ENCODE results near the gene RNF32.
"Not testable (repeated sequence)": the region's sequence is repeated elsewhere in the genome, so short reads cannot be mapped to it uniquely, and the experiment has no call there.

The RNF32 gene

DNA sequence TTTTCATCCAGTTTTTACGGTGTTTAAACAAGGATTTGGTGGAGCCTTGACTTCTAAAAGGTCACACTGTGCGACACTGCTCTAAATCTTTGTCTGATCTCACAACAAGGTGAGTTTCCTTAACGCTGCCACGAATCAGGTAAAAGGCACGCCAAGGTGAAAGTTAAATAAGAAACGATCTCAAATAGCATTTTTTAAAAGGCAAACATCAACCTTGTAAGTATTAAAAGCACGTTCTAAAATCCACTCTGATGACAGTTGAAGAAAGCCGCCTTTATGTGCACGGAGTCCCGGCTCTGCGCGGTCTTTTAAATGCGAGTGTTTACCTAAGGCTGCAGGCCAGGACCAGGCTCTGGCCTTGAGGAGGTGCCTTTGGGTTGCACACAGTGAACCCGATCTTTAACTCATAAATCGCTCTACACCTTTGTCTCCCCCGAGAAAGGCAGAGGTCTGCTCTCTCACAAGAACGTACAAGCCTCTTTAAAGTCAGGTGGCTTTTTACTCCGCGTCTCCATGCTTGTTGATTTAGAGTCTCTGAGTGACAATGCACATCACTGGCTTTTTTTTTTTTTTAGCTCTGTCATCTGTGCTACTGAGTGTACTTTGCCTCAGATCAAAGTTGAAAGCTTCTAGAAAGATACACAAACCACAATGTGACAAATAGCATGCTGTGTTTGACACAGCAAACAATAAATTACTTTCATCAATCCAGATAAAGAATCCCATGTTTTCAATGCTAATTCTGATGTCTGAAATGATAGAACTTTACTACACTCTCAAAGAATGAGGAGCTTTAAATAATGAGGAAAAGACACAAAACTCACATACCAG is 25.9 kb upstream of the RNF32 start:
- DNase-seq (ENCODE audit: low read depth in 2 of 2, low spot score in 1 of 2), result no peak

DNA sequence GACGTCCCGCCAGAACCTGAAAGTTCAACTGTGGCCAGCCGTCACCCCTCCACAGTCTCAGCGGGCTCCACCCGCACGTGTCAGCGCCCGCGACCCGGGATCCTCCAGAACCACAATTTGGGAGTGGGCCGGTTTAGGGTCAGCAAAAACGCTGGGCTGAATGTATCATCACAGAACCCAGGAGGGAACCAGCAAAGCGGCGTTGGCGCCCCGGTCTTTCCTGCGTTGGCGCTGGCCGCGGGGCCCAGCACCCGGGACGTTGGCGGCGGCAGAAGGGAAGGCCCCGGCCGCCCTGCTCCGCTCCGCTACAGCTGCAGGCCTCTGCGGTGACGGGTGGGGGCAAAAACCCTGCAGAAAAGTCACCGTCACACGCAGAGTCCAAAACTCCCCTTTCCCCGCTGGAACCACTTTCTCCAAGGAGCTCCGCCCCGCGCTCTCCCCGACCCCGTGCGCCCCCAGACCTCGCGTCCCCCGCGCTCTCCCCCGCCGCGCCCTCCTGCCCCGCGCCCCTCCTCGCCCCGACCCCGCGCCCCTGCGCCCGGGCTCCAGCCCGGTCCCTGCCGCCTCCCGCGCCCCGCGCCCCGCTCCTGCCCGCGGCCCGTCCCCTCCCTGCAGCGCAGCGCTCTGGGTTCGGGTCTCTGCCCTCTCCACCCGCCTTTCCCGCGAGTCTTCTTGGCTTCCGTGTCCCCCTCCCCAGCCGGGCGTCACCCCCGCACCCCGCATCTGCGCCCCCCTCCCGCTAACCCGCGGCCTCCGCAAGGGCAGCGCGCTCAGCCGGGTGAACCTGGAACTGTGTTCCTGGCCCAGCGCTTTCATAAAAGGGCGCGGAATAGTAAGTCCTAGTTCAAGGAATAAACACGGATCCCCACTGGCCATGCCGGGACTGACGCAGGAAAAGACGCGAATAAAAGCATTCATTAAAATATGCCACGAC is 24.0 kb upstream of the RNF32 start:
- DNase-seq (ENCODE audit: low read depth in 2 of 2, low spot score in 1 of 2), result no peak

DNA sequence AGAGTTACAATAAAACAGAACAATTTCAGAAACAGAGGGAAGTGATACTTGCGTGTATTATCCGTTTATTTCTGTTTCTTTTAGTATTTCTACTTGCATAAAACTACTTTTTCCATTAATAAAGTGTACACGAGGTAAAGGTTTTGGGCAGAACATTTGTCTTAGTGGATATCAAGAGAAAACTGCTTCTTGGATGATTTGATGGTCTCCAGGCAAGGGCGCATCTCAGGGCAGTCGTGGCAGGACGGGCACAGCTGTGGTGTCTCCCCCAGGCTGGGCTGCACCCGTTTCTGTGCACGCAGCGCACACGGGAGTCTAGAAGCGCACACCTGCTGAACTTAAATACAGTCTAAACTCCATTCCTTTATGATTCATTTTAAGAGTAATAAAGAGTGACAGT is 23.4 kb upstream of the RNF32 start:
- no peak for DNase-seq (ENCODE audit: low read depth in 2 of 2, low spot score in 1 of 2)

DNA sequence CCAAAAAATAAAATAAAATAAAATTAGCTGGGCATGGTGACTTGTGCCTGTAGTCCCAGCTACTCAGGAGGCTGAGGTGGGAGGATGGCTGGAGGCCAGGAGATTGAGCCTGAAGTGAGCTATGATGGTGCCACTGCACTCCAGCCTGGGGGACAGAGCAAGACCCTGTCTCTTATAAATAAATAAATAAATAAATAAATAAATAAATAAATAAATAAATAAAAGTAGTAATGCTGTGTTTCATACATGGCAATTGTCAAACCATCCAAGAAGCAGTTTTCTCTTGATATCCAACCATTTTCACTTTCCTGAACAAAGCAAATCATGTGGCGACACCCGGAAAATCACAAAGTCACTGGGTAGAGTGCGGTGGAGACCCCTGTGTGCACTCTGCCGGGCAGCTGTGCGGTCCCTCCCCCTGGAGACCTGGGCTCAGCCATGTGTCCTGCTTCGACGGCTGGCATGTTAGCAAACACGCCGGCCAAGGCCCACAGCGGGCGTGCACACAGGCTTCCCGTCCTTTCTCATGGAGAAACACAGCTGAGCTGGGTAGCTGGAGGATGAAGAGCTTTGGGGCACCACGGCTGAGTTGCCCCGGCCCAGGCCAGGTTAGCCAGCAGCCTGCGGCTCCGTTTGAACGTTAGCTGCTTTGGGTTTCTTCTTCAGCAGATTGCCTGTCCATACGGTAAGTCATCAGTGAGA is 22.3 kb upstream of the RNF32 start:
- no peak for DNase-seq (ENCODE audit: low read depth in 2 of 2, low spot score in 1 of 2)

DNA sequence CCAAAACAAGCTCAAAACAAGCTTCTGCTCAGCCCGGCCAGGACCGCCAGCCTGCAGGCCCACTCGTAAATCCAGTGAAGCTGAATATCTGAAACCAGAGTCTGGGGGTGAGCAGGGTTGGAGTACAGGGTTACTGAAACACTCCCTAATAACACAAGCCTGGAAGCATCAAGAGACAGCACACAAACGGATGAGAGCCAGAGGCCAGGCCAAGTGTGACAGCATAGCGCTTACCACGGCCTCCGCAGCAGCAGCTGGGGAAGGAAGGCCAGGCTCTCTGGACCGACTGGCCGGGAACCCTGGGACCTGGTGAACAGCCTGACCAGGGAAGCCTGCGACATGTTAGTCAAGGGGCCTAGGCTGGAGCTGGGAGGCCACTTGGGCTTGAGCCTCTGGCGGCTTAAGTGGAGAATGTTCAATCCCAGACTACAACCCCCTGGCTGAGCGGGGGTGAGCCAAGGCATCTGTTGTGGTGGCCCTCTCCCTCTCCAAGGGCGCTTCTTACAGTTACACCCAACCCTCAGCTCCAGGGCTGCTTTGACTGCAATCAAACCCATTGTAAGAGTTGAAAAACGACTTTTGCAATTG is 21.7 kb upstream of the RNF32 start:
- DNase-seq (ENCODE audit: low read depth in 2 of 2, low spot score in 1 of 2), result no peak

DNA sequence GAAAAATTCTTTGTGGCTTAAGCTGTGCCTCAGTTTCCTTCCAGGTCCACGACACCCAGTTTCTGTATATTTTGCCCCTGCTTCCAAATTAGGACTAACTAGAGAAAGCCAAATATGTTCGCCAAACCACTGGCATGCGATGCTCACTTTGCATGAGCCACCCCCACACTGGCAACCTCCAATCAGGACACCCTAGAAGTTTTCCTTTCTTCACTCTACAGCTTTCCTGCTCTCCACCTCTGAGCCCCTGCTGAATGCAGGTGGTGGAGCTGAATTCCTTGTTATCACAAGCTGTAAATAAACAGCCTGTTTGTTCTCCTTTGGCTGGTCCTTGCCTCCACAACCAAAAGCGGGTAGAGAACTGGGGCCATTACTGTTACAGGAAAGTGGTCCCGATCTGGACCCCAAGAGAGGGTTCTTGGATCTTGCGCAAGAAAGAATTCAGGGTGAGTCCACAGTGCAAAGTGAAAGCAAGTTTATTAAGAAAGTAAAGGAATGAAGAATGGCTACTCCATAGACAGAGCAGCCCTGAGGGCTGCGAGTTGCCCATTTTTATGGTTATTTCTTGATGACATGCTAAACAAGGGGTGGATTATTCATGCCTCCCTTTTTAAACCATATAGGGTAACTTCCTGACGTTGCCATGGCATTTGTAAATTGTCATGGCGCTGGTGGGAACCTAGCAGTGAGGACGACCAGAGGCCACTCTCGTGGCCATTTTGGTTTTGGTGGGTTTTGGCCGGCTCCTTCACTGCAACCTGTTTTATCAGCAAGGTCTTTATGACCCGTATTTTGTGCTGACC is 20.9 kb upstream of the RNF32 start:
- DNase-seq (ENCODE audit: low read depth in 2 of 2, low spot score in 1 of 2), result not testable (repeated sequence)

DNA sequence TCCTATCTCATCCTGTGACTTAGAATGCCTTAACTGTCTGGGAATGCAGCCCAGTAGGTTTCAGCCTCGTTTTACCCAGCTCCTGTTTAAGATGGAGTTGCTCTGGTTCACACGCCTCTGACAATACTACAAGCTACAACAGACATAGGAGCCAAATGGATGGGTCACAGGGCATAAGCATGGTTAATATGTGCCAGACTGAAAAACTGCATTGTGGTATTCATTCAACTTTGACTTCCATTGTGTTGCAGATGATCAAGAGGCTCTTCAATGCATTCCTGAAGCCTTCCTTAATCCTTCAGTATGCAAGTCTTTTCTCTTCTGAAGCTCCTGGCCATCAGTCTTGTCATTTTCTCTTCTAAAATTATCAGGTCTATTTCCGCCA is 20.3 kb upstream of the RNF32 start:
- DNase-seq (ENCODE audit: low read depth in 2 of 2, low spot score in 1 of 2), result no peak

DNA sequence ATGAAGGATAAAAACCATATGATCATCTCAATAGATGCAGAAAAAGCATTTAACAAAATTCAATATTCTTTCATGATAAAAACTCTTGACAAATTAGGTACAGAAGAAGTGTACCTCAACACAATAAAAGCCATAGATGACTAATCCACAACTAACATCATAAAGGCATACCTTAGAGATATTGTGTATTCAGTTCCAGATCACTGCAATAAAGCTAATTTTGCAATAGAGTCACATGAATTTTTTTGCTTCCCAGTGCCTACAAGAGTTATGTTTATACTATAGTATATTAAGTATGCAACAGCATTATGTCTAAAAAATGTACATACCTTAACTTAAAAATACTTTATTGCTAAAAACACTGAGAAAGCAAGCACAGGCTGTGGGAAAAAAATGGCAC is 18.9 kb upstream of the RNF32 start:
- no peak for DNase-seq (ENCODE audit: low read depth in 2 of 2, low spot score in 1 of 2)

DNA sequence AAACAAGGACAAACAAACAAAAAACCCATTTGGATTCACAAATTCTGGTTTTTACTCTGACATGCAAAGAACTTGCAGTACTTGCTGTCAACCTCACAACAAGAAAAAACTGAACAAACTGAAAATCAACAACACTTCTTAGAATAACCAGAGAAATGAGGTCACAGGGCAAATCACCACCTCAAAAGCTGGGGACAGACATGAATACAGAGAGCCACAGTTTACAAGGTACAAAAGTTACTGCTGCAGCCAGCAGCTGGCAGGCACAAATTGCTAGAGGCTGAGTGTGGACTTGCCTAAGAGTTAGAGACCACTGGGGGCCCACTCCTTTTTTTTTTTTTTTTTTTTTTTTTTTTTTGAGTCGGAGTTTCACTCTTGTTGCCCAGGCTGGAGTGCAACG is 15.0 kb upstream of the RNF32 start:
- DNase-seq (ENCODE audit: low read depth in 2 of 2, low spot score in 1 of 2), result no peak

DNA sequence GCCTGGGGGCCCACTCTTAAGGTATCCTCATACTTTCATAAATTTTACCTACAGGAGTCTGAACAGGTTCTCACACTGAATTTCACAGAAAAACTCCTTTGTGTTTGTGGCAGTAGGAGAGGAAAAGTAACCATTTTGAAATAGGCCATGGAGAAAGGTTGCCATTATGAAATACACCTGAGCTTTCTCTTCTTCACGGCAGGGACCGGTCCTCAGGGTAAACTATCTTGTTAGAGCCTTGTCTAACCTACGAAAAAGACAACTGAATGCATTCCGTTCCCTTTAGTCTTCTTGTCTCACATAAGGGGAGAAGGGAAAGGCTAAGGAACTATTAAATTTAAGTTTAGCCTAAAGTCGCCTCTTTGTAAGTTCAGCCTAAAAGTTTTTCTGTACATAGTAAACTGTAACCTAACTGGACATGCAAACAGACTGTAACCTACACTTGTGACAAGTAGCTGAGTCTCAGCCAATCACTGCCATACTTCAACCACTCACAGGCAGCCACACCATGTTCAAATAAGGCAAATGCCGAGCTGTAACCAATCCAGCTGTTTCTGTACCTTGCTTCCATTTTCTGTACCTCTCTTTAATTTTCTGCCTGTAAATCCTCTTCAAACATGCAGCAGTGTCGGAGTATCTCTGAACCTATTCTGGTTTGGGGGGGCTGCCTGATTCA is 14.2 kb upstream of the RNF32 start:
- DNase-seq (ENCODE audit: low read depth in 2 of 2, low spot score in 1 of 2), result no peak

DNA sequence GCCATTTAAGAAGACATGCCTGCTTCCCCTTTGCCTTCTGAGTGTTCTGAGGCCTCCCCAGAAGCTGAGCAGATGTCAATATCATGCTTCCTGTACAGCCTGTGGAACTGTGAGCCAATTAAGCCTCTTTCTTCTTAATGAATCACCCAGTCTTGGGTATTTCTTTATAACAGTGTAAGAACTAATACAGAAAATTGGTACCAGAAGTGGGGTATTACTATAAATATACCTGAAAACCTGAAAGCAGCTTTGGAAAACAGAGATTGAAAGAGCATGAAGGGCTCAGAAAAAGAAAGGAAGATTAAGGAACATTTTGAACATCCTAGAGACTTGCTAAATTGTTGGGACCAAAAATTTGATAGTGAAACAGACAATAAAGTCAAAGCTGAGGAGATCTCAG is 12.0 kb upstream of the RNF32 start:
- no peak for DNase-seq (ENCODE audit: low read depth in 2 of 2, low spot score in 1 of 2)

DNA sequence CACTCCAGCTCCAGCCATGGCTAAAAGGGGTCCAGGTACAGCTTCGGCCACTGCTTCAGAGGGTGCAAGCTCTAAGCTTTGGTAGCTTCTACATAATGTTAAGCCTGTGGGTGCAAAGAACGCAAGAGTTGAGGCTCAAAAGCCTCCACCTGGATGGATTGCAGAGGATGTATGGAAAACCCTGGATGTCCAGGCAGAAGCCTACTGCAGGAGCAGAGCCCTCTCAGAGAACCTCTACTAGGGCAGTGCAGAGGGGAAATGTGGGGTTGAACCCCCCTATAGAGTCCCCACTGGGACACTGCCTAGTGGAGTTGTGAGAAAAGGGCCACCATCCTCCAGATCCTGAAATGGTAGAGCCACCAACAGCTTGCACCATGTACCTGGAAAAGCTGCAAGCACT is 10.7 kb upstream of the RNF32 start:
- no peak for DNase-seq (ENCODE audit: low read depth in 2 of 2, low spot score in 1 of 2)

DNA sequence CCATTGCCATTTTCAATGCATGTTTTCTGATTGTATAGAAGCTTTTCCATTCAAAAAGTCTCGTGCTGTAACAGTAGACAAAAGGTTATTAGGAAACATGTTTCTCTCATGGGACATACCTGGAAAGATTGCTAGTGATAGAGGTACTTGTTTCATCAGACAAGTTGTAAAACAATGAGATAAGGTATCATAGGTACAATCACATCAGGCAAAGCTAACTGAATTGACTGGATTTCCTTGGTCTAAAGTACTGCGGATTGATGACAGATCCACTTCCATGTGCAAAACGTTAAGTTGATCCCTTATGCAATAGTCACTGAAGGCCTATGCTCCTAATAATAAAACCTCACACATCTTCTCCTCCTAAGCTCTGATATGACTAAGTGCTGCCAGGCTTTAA is 6.5 kb upstream of the RNF32 start:
- DNase-seq (ENCODE audit: low read depth in 2 of 2, low spot score in 1 of 2), result no peak

DNA sequence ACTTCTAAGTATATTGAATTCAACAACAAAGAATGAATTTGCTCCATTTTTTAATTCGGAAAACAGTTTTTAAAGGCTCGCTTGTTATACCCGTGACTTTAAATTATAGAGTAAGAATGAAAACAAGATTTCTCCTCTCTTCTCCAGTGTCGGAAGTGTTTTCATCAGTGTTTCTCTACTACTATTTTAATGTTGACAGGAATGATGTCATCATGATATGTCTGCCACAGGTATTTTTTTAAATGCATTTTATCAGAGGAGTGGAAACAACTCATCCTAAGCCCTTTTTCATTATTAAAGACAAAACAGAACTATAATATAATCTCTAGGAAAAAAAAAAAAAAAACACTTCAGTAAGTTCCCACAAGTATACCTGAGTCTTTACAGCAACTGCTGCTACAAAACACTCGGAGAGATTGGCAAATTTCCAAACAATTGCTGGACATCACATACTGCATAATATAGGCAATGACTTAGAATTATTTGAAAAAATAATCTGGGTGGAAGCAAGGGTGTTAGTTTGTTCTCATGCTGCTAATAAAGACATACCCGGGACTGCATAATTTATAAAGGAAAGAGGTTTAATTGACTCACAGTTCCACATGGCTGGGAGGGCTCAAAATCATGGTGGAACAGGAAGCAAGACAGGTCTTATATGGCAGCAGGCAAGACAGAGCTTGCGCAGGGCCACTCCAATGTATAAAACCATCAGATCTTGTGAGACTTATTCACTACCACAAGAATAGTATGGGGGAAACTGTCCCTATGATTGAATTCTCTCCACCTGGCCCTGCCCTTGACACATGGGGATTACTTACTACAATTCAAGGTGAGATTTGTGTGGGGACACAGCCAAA is 4.8 kb upstream of the RNF32 start:
- DNase-seq (ENCODE audit: low read depth in 2 of 2, low spot score in 1 of 2), result no peak

DNA sequence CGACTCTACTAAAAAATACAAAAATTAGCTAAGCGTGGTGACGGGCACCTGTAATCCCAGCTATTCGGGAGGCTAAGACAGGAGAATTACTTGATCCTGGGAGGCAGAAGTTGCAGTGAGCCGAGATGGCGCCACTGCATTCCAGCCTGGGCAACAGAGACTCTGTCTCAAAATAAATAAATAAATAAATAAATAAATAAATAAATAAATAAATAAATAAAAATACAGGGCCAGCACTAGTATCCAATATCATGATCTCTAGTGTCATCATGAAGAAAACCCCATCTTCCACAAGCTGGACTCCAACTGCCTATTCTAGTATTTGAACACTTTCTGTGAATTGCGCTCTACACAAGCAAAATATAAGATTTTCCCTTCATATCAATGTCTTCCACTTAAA is 3.5 kb upstream of the RNF32 start:
- not testable (repeated sequence) for DNase-seq (ENCODE audit: low read depth in 2 of 2, low spot score in 1 of 2)

DNA sequence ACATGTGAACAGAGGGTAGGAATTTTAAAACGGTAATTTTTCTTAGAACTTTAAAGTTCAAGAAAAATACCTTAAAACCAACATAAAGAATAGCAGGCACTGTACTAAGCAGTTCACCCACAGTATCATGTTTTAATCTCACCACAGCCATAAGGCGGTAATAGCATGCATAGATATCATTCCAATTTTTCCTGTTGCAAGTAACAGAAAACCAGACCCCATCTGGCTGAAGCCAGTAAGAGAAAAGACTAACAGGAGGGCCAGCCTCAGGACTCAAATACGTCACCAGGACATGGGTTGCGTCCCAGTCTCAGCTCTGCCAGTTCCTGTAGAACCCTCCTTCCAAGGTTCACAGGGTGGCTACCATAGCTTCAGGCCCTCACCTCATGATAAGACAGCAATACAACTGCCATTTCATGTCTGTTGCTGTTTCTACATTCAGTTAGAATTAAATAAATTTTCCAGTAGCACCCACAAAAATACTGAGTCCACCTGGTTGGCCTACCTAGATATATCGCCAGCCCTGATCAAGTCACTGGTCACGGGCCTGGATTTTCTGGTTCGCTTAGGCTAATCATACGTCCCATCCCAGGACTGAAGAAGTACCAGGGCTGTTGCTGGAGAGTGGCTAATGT is 2.0 kb upstream of the RNF32 start:
- no peak for DNase-seq (ENCODE audit: low read depth in 2 of 2, low spot score in 1 of 2)

DNA sequence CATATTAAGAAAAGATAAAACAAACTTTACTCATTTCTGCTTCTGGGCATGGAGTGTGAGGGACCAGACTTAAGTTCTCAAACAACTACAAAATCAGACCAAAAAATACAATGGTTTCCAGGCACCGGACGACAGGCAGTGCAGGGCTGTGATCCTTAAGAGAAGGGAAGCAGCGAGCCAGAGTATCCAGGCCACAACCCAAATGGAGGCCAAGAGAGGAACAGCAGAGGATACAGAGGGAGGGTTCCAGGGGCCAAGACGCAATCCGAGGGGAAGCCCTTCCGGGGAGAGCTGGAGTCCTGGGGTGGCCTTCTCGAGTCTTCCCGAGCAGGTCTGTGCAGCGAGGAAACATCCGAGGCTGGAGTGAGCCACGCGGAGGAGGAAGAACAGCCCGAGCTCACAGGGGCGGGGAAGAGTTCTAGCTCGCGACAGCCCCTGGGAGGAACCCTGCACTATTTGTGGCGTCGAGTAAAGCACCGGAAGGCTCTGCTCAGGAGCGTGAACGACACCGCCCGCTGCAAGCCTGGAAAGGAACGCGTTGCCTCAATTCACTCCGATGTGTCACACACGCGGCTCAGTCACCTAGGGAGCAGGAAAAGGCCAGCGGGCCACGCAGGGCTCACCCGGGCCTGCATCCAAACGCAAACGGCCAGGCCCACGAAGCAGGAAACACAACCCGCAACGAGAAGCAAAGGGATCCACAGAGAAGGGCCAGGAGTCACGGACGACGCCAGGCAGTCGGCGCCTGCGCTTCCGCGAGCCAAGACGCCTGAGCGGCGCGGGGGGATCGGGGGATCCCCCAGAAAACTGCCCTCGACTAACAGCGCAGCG is 933 bp upstream of the RNF32 start:
- no peak for DNase-seq (ENCODE audit: low read depth in 2 of 2, low spot score in 1 of 2)

All from stimulated activated CD8-positive, alpha-beta memory T cell treated with anti-CD3 and anti-CD28 coated beads, Interleukin-4, amount 100 ng/mL, for 1 hour (primary cell).